ENCODE results near the gene TPM4. TPM values are rescaled to one million over a fixed set of nuclear protein-coding genes. Genes with fewer than 3 reads are reported as not detected.

TPM4 gene
- polyA plus RNA-seq, 3 donors: 144 to 170 (median 146) TPM

DNA sequence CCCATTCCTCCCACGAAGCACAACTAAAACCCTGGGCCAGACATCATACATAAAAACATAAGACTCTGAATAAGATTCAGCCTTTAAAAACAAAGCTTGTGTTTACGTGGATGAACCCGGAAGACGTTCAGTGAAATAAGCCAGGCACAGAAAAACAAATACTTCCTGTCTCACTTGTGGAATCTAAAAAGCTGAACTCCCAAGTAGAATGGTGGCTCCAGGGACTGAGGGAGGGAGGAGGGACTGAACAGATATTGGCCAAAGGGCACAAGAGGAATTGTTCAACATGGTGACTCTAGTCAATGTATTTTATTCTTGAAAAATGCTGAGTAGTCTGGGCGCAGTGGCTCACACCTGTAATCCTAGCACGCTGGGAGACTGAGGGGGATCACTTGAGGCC is 35.7 kb upstream of the TPM4 start:
- peak in 2 of 3 donors; percentile 37 to 49 for DNase-seq
- Mint-ChIP-seq H3K9me3 (peaks cover 0 to 3% (median 0%) of the 10 kb centered on the region in 7 donors), H3K4me1 (peaks cover 8% of the 10 kb centered on the region), H3K27me3 (ENCODE audit: low read depth in 3 of 3) (peaks cover 4 to 6% (median 5%) of the 10 kb centered on the region in 3 donors), H3K27ac (peak overlapping the region in 4 of 7 donors; percentile 3 to 76 (median 54)), H3K4me3 (no peak overlapping the region), H3K36me3 (no peaks in the 10 kb centered on the region)
- TF ChIP-seq CTCF (IDR thresholded peaks at IDR 0.05): no peak
- Histone ChIP-seq H3K4me1 (ENCODE audit: control insufficient read depth in 1 of 2, insufficient read depth in 2 of 2, low read length in 2 of 2) (peaks cover 8 to 17% of the 10 kb centered on the region in 2 donors), H3K4me2 (replicated peaks; ENCODE audit: extremely low read depth, low read length, poor library complexity, severe bottlenecking) (no peak overlapping the region), H3K36me3 (replicated peaks in 1 of 2; ENCODE audit: control insufficient read depth in 1 of 2, insufficient read depth in 2 of 2, low read length in 2 of 2) (no peaks in the 10 kb centered on the region), H2AFZ (ENCODE audit: insufficient read depth, low read depth, low read length, poor library complexity, severe bottlenecking) (peak overlapping the region; percentile 13), H3K9ac (ENCODE audit: insufficient read depth, low read length, poor library complexity, severe bottlenecking) (no peak overlapping the region), H3K79me2 (ENCODE audit: insufficient read depth, low read length) (no peaks in the 10 kb centered on the region), H4K20me1 (ENCODE audit: insufficient read depth, low read length) (no peaks in the 10 kb centered on the region), H3K4me3 (replicated peaks in 1 of 3; ENCODE audit: low read depth in 2 of 3, low read length in 3 of 3) (no peak overlapping the region), H3K27me3 (ENCODE audit: control insufficient read depth in 2 of 2, insufficient read depth in 2 of 2, low read length in 2 of 2) (no peaks in the 10 kb centered on the region), H3K27ac (ENCODE audit: low read depth in 1 of 2, low read length in 2 of 2) (no peak overlapping the region), H3K9me3 (replicated peaks in 1 of 2; ENCODE audit: control insufficient read depth in 1 of 2, insufficient read depth in 1 of 2, low read length in 2 of 2) (no peaks in the 10 kb centered on the region)
- WGBS (ENCODE audit: insufficient coverage): 83% methylated on average over 1 of the region's 6 CpGs
- intact Hi-C loops (cut with micrococcal nuclease): loop anchor here (1.0 to 10.0 kb wide), 5 partner anchors 72 to 377 kb away; partner anchors contain the start of genes FAM32A (in 1 of the 2) and RAB8A (in 1 of the 2)

DNA sequence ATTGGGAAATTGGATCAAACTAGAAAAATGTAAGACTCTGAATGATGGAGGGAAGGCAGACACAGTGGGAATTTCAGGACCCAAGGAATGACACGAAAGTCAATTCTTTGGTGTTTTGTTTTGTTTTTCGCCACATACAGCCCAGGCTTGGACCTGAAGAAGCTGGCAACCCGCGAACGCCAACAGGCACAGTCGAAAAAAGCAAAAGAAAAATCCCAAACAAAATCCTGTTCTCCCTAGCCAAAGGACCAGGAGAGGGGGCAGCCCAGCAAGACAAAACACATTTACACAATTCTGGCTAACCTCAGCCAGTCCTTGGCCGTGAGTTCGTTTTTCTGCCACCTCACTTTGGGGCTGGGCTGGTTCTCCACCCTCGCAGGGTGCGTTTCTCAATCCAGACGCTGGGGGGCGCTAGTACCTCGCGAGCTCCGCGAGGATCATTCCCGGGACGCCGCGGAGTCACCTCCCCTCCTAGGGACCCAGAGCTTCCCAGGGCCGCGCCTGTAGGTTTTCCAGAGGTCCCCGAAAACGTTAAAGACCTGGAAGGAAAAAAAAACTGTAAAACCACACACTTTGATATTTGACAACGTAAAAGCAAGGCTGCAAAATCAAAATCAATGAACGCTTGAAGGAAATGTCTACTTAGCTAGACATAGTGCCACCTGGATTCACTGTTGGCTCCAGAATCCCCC is 34.9 kb upstream of the TPM4 start:
- Histone ChIP-seq H3K9me3 (replicated peaks in 1 of 2; ENCODE audit: control insufficient read depth in 1 of 2, insufficient read depth in 1 of 2, low read length in 2 of 2) (no peaks in the 10 kb centered on the region), H3K9ac (ENCODE audit: insufficient read depth, low read length, poor library complexity, severe bottlenecking) (no peak overlapping the region), H3K27me3 (ENCODE audit: control insufficient read depth in 2 of 2, insufficient read depth in 2 of 2, low read length in 2 of 2) (no peaks in the 10 kb centered on the region), H3K4me3 (replicated peaks in 1 of 3; ENCODE audit: low read depth in 2 of 3, low read length in 3 of 3) (peak overlapping the region in 1 of 3 experiments; percentile 17), H2AFZ (ENCODE audit: insufficient read depth, low read depth, low read length, poor library complexity, severe bottlenecking) (peak overlapping the region; percentile 43), H3K27ac (ENCODE audit: low read depth in 1 of 2, low read length in 2 of 2) (no peak overlapping the region), H4K20me1 (ENCODE audit: insufficient read depth, low read length) (no peaks in the 10 kb centered on the region), H3K4me1 (ENCODE audit: control insufficient read depth in 1 of 2, insufficient read depth in 2 of 2, low read length in 2 of 2) (peaks cover 8 to 17% of the 10 kb centered on the region in 2 donors), H3K79me2 (ENCODE audit: insufficient read depth, low read length) (no peaks in the 10 kb centered on the region), H3K36me3 (replicated peaks in 1 of 2; ENCODE audit: control insufficient read depth in 1 of 2, insufficient read depth in 2 of 2, low read length in 2 of 2) (no peaks in the 10 kb centered on the region), H3K4me2 (replicated peaks; ENCODE audit: extremely low read depth, low read length, poor library complexity, severe bottlenecking) (peak overlapping the region; percentile 43)
- H3K9me3 Mint-ChIP-seq: peaks cover 0 to 3% (median 0%) of the 10 kb centered on the region in 7 donors
- intact Hi-C loops (cut with micrococcal nuclease): loop anchor here (1.0 to 10.0 kb wide), 5 partner anchors 71 to 376 kb away; partner anchors contain the start of genes FAM32A (in 1 of the 2) and RAB8A (in 1 of the 2)
- peaks cover 4 to 6% (median 5%) of the 10 kb centered on the region in 3 donors for H3K27me3 Mint-ChIP-seq (ENCODE audit: low read depth in 3 of 3)
- DNase-seq: peak; percentile 62 to 74 (median 66)
- TF ChIP-seq CTCF (IDR thresholded peaks at IDR 0.05): peak; percentile 97
- H3K4me3 Mint-ChIP-seq: peak overlapping the region; percentile 20 to 63
- WGBS (ENCODE audit: insufficient coverage): 12% methylated on average over 24 of the region's 26 CpGs
- no peaks in the 10 kb centered on the region for H3K36me3 Mint-ChIP-seq
- H3K27ac Mint-ChIP-seq: peak overlapping the region in 2 of 7 donors; percentile 30 to 56
- H3K4me1 Mint-ChIP-seq: peaks cover 8% of the 10 kb centered on the region

Data from CD14-positive monocyte (primary cell).